Lower leg skin (tissue), 4 donors: Measurements from ENCODE around the gene EID3. TPM values are rescaled to one million over a fixed set of nuclear protein-coding genes. Genes with fewer than 3 reads are reported as not detected.

Experiments
- DNase-seq, 2 donors: peaks; one replicate each; pipeline ENCODE4 v3.0.0-alpha.2; 2019; ENCODE audit warnings: low spot score in 2 of 2
- H3K4me3 ChIP-seq: fragments of 200-600 bp; sonication (generic); 2 replicates; pipeline ENCODE4 v1.5.1; 2017; ENCODE audit warnings: mild to moderate bottlenecking, low read depth; ENCODE audit not compliant: poor library complexity, severe bottlenecking
- POLR2A ChIP-seq, 2 donors: fragments of 450-650 bp; IDR thresholded peaks; one replicate each; pipeline ENCODE4 v1.6.1; 2016 to 2017; ENCODE audit warnings: antibody characterized with exemption in 2 of 2, mild to moderate bottlenecking in 1 of 2, moderate library complexity in 1 of 2
- WGBS, 2 donors: methylation state at CpG; one replicate each; pipeline ENCODE4 v1.1.5; 2018; 5-methylcytosine and 5-hydroxymethylcytosine counted together
- intact Hi-C: fragments of 100-400 bp; cut with DNase I; formaldehyde crosslinking; loops from one replicate; pipeline ENCODE4 v1.15.0; 2023; ENCODE audit warnings: low total_unique reads
- total RNA-seq, 4 donors: library from RNA; depleted of rRNA; stranded (reverse); fragments of >200 nt; gene quantifications; one replicate each; pipeline ENCODE4 v1.1.0, GENCODE V29; 2016
- TF ChIP-seq, protein P1 (sequence below), 3 donors: fragments of 450-650 bp; IDR thresholded peaks; one replicate each; pipeline ENCODE4 v1.5.1; 2016; ENCODE audit warnings: antibody characterized with exemption in 3 of 3, mild to moderate bottlenecking in 3 of 3, moderate library complexity in 2 of 3

EID3 gene
- total RNA-seq, 4 donors from 2014 or later: 1.1 to 3.6 (median 3.1) TPM

- no peak overlapping the region for H3K4me3 ChIP-seq
- 91 to 94% methylated on average over 17 of the region's 17 CpGs for WGBS, 2 donors
- TF ChIP-seq, protein P1, sequence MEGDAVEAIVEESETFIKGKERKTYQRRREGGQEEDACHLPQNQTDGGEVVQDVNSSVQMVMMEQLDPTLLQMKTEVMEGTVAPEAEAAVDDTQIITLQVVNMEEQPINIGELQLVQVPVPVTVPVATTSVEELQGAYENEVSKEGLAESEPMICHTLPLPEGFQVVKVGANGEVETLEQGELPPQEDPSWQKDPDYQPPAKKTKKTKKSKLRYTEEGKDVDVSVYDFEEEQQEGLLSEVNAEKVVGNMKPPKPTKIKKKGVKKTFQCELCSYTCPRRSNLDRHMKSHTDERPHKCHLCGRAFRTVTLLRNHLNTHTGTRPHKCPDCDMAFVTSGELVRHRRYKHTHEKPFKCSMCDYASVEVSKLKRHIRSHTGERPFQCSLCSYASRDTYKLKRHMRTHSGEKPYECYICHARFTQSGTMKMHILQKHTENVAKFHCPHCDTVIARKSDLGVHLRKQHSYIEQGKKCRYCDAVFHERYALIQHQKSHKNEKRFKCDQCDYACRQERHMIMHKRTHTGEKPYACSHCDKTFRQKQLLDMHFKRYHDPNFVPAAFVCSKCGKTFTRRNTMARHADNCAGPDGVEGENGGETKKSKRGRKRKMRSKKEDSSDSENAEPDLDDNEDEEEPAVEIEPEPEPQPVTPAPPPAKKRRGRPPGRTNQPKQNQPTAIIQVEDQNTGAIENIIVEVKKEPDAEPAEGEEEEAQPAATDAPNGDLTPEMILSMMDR (IDR thresholded peaks at IDR 0.05): no peak
- no peak for TF ChIP-seq POLR2A (IDR thresholded peaks at IDR 0.05)
- DNase-seq: peak in 1 of 2 donors; percentile 28
- intact Hi-C loops: no loop called here
Measured at GRCh38 chr12:104353012-104353981, 49.8 kb downstream of the EID3 start.

GRCh38 chr12:104354167-104354867 lies 50.8 kb downstream of the EID3 start:
- no peak overlapping the region for H3K4me3 ChIP-seq
- peak in 1 of 2 donors; percentile 12 for DNase-seq
- WGBS, 2 donors: 80 to 86% methylated on average over 6 of the region's 6 CpGs
- TF ChIP-seq, protein P1 (IDR thresholded peaks at IDR 0.05): no peak
- no peak for TF ChIP-seq POLR2A (IDR thresholded peaks at IDR 0.05)
- intact Hi-C loops: no loop called here

Other genes starting within 250 kb of the EID3 start
- 10 to 100 TPM; 11.0 to 18.9 (median 14.1) TPM for gene HCFC2, start 239.2 kb upstream of the EID3 start, total RNA-seq
- gene NFYB, start 165.5 kb upstream of the EID3 start, total RNA-seq: 10 to 100 TPM; 10.6 to 20.5 (median 14.3) TPM
- 10 to 100 TPM; 23.4 to 43.2 (median 35.6) TPM for gene TXNRD1, start 88.0 kb upstream of the EID3 start, total RNA-seq
- gene CHST11, start 153.2 kb downstream of the EID3 start, total RNA-seq: 1 to 10 TPM; 2.1 to 7.3 (median 4.9) TPM